ENCODE results near the gene STING1.
A peak's percentile ranks its signal among the peaks of the same experiment; 100 is the strongest.
"Not testable (repeated sequence)": the region's sequence is repeated elsewhere in the genome, so short reads cannot be mapped to it uniquely, and the experiment has no call there.

STING1 gene

DNA sequence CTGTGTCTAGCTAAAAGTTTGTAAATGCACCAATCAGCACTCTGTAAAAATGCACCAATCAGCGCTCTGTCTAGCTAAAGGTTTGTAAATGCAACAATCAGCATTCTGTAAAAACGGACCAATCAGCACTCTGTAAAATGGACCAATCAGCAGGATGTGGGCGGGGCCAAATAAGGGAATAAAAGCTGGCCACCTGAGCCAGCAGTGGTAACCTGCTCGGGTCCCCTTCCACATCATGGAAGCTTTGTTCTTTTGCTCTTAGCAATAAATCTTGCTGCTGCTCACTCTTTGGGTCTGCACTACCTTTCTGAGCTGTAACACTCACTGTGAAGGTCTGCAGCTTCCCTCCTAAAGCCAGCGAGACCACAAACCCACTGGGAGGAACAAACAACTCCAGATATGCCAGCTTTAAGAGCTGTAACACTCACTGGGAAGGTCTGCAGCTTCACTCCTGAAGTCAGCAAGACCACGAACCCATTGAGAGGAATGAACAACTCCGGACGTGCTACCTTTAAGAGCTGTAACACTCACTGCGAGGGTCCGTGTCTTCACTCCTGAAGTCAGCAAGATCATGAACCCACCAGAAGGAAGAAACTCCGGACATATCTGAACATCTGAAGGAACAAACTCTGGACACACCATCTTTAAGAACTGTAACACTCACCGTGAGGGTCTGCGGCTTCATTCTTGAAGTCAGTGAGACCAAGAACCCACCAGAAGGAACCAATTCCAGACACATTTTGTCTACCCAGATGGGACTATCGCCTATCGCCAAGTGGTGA lies 20.7 kb upstream of the STING1 start:
- not testable (repeated sequence) for DNase-seq (ENCODE audit: low spot score)

- DNase-seq (ENCODE audit: low spot score) = no peak
Measured at GRCh38 chr5:139501381-139501780, 18.8 kb upstream of the STING1 start.

DNA sequence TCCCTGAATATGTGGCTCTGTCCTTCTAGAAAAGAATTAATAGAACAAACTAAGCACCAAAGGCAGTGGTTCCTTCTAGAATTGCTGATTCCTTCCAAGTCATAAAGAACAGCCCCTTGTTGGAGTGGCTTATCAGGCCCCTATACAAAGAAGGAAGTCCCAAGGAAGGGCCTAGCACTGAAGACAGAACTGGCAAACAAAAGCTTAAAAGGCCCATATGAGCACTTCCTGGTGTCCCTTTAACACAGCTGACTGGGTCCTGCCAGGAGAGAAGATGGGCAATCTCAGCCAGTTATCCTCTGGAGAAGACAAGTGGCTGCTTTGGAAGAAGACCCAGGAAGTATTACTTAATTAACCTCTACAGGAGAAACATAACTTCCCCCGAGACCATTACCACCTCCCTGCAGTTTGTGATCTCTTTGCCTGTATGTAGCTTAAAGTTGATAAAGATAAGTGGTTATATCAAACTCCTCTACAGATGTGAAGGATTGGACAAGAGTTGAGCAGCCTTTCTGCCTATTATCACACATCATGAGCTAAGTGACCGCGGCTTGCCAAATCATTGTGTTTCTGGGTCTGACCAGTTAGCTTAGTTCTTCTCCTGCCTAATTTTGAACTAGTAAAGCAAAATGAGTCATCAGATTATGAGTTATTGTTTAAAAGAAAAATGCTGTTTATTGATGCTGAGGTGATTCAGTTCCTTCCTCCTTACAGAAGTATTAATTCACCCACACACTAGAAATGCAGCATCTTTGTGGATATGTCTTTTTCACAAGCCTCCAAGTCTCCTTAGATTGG lies 13.3 kb upstream of the STING1 start:
- no peak for DNase-seq (ENCODE audit: low spot score)

- no peak for DNase-seq (ENCODE audit: low spot score)
Measured at GRCh38 chr5:139494832-139495231, 12.3 kb upstream of the STING1 start.

- no peak for DNase-seq (ENCODE audit: low spot score)
Measured at GRCh38 chr5:139494256-139494655, 11.7 kb upstream of the STING1 start.

DNA sequence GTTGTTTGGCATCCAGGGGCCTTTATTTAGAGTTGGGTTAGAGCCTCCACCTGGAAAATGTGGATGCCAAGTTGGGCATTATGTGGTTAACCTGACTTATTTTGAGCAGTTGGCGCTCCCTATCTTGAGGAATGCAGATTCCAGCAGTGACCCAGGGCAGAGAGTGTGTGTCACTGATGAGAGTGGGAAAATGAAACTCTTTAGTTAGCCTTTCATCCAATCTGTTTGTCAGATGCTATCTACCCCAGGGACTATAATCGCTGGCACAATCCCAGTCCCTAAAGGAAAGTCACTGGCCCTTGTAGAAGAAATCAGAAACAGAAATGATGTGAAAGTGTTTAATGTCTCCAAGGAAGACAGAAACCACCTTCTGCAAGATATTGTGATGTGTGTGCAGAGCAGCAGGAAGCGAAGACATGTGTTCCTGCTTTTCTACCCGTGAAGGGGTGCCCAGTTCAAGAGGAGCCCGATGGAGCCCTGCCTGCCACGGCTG lies 10.2 kb upstream of the STING1 start:
- DNase-seq (ENCODE audit: low spot score) = peak; percentile 50

DNA sequence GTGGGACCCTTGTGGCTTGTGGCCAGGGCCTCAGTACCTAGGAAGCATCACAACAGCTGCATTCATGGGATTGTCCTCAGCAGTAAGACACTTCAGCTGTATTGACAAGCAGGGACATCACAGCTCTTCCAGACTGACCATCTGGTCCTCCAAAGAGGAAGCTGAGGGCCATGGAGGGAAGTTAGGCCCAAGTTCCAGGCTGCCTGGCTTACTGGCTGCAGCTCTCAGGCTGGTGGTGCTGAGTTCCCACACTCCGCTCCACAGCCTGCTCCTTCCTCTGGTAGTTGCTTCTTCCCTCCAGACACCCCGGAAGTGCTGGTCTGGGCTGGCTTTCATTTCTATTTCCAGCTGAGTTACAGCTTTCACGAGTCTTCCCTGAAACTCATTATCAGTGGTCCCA lies 5.7 kb upstream of the STING1 start:
- no peak for DNase-seq (ENCODE audit: low spot score)

GRCh38 chr5:139486201-139486600 lies 3.6 kb upstream of the STING1 start:
- DNase-seq (ENCODE audit: low spot score) = no peak

DNA sequence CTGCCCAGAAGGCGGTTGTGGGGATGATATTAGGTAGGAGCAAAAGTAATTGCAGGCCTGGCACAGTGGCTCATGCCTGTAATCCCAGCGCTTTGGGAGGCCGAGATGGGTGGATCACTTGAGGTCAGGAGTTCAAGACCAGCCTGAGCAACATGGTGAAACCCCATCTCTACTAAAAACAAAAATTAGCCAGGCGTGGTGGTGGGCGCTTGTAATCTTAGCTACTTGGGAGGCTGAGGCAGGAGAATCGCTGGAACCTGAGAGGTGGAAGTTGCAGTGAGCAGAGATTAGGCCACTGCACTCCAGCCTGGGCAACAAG lies 291 bp upstream of the STING1 start:
- not testable (repeated sequence) for DNase-seq (ENCODE audit: low spot score)

DNA sequence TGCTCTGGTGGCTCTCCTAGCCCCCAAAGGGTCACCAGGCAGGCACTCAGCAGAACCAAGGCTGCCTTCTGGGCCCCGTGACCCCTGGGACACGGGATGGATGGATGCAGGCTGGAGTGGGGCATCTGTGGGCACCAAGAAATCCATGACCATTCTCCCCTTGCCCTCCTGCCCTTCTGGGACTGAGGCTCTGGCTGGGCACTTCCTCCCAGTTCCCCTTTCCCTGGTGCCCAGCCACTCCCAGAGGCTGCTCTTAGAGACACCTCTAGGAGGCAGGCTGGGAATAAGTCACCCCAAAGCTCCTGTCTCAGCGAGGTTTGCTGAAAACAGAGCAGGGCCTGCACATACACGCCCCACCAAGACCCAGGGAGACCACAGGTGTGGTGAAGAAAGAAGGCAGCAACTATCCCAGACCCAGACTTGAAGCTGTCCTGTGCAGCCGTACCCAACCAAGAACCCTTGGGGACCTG lies 943 bp downstream of the STING1 start:
- DNase-seq (ENCODE audit: low spot score) = peak; percentile 34

DNA sequence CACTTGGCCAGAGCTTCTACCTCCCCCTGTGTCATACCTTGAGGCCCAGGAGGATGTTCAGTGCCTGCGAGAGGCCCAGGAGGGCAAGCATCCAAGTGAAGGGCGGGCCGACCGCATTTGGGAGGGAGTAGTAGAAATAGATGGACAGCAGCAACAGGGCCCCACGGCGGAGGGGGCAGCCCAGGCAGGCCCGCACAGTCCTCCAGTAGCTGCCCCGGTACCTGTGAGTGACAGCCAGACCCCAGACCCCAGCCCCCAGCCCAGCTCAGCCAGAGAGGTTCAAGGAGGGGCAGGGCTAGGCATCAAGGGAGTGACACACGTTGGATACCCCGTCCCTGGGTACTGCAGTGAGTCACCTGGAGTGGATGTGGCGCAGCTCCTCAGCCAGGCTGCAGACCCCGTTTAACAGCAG lies 1.4 kb downstream of the STING1 start:
- no peak for DNase-seq (ENCODE audit: low spot score)

DNA sequence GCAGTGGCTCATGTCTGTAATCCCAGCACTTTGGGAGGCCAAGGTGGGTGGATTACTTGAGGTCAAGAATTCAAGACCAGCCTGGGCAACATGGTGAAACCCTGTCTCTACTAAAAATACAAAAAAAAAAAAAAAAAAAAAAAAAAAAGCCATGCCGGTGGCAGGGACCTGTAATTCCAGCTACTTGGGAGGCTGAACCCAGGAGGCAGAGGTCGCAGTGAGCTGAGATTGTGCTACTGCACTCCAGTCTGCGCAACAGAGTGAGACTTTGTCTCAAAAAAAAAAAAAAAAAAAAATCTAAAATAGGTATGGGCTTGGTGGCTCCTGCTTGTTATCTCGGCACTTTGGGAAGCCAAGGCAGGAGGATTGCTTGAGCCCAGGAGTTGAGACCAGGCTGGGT lies 2.8 kb downstream of the STING1 start:
- not testable (repeated sequence) for DNase-seq (ENCODE audit: low spot score)

GRCh38 chr5:139478657-139479423 lies 3.7 kb downstream of the STING1 start:
- DNase-seq (ENCODE audit: low spot score) = not testable (repeated sequence)

DNA sequence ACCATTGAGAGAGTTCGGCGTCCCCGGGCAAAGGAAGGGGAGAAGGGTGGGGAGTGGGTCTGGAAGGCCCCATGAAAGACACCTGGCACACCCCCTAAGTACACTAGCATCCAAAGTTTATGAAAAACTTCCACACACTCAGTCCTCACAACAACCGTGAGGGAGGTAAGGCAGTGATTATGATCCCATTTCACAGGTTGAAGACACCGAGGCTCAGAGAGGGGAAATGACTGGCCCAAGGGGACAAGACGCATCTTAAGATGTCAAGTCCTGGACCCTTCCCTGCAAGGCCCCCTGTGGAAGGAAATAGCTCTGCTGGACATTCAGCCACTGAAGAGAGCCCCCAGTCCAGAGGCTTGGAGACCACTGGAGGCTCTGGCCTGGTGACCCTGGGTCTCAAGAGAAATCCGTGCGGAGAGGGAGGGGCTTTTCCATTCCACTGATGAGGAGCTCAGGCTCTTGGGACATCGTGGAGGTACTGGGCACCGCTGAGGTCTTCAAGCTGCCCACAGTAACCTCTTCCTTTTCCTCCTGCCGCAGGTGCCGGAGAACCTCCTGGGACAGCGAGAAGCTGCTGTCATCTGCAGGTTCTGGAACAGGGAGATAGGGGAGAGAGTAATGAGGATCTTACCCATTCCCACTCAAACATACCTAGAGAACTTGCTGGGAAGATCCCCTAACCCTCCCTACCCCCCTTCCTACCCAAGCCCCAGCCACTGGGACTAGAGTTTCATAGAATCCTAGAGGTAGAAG lies 6.5 kb downstream of the STING1 start:
- DNase-seq (ENCODE audit: low spot score) = no peak

DNA sequence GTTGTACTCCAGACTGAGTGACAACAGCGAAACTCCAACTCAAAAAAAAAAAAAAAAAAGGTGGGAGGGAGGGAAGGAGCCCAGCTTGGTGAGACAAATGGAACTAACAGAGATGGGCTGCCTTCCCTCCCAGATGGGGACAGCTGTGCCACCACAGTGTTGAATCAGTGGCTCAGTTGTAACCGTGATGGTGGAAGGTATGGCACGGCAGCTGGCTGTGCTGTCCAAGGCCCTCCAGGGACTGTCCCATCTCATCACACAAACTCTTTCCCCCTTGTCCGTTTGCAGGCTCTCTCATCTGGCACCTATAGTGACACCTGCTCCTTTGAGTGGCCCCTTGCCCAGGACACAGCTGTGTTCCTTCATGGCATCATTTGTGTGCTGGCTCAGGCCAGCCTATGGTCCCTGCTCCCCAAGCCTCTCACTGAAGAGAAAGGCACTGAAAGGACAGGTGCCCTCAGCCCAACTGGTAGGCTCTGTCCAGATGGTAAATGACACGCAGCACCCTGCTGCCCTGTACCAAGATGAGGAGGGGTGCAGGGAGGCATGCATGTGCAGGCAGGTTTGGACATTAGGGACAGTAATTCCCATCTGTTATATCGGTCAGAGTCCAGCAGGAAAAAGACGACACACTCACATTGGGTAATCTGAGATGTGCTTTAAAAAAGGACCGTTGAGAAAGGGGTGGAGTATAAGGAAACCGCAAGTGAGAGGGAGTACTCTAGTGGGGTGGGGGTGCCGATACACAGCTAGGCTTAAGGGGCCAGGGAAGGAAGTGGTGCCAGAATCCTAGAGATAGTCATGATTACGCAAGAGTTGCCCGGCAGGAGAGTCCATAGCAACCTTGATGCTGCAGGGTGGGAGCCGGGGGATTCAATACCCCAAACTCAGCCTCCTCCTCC lies 7.4 kb downstream of the STING1 start:
- DNase-seq (ENCODE audit: low spot score) = no peak

DNA sequence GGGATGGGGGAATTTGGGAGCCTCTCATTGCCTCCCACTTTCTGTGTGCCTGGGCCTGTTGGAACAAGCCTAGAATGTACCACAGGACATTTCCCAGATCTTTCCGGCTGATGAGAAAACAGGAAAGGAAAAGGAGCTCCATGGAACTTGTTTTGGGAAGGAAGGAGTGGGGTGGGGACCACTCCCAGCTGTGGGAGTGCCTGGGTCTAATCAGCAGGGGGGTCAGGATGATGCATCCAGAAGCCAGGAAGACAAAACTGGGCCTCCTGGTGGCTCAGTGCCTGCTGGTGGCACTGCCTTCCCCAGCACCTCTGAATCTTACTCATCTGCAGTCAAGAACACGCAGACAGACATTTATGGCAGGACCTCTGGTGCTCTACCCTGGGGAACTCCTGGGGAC lies 9.0 kb downstream of the STING1 start:
- DNase-seq (ENCODE audit: low spot score) = no peak

DNA sequence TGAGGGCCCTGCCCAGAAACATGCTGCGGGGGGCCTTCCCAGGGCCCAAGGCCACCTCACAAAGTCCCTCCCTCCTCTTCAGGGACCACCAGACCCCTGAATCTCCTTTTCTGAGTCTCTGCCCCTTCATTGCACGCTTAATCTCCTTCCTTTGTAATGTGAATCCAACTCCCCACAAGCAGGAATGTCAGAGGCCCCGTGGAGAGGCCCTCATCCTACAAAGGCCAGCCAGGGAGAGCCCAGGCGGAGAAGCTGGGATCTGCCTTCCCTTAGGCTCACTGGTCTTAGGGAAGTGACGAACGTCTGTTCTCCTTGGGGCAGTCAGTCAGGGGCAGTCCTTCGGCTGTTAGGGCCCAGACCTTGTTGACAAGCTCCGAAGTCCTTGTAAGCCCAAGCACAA lies 9.5 kb downstream of the STING1 start:
- DNase-seq (ENCODE audit: low spot score) = no peak

GRCh38 chr5:139472386-139473030 lies 10.1 kb downstream of the STING1 start:
- DNase-seq (ENCODE audit: low spot score) = no peak

DNA sequence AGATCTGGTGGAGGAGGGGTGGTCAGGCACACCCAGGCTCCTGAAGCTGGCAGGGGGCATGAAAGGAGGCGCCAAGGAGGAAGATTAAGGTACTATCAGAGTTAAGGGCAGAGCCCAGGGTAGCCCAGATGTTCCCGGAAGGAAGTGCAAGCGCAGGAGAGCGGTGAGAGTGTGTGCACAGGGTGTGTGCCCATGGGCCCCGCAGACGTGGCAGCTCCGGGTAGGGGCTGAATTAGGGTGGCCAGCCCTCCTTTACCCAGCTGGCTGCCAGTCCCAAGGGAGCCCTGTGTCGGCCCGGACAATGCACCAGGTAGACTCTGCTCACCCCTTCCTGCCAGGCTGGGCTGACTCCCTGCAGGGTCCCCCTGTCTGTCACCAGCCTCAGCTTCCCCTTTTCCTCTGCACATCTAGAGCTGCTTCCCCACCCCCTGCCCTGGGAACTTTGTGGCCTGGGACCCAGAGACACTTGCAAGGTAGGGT lies 11.7 kb downstream of the STING1 start, which contains the start of gene SMIM33:
Gene SMIM33, plus strand, starts transcription at position 184 of the 480 bp plus-strand sequence. Its CDS starts 118 bp downstream, at position 302.
- no peak for DNase-seq (ENCODE audit: low spot score)

GRCh38 chr5:139468421-139468931 lies 14.1 kb downstream of the STING1 start:
- no peak for DNase-seq (ENCODE audit: low spot score)

All from SW480 (cell line).